HK-2 (cell line): Measurements from ENCODE around the gene APBA2.
A peak's percentile ranks its signal among the peaks of the same experiment; 100 is the strongest.

Source experiments
- DNase-seq: peaks from one replicate; pipeline ENCODE4 v3.0.0-alpha.2; 2018; ENCODE audit not compliant: unreplicated experiment

Gene APBA2

DNA sequence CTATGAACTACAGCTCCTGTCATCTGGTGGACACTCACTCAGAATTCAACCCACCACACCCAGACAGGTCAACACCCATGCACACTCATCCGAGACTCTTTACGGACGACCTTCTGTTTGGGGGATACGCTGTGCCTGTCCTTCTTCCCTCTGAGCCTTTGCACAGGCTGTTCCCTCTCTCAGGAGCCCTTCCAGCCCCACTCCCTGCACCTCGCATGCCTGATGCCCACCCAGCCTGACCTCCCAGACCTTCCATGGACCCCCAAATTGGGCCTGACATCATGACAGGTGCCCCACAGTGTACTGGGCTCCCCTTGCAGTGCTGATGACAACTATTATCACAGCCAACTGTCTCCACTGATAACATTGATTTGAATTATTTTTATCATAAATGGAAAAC lies 248.0 kb downstream of the APBA2 start:
- no peak for DNase-seq

DNA sequence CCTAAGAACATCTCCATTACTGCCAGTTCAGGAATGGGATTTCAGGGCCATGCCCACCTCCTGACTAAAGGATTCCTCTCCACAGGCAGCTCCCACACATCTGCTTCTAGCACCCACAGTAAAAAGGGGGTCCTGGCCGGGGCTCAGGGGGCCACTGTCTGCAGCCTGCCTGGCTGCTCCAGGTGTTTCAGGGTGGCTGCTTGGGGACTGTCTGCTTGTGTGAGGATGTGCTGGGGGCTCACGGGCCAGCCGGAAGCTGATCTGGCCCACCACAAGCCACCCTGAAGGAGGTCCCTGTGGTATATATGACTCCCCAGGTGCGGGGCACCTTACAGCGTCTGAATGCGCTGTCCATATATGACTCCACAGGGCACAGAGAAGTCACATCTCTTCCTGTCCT lies 248.5 kb downstream of the APBA2 start:
- no peak for DNase-seq

DNA sequence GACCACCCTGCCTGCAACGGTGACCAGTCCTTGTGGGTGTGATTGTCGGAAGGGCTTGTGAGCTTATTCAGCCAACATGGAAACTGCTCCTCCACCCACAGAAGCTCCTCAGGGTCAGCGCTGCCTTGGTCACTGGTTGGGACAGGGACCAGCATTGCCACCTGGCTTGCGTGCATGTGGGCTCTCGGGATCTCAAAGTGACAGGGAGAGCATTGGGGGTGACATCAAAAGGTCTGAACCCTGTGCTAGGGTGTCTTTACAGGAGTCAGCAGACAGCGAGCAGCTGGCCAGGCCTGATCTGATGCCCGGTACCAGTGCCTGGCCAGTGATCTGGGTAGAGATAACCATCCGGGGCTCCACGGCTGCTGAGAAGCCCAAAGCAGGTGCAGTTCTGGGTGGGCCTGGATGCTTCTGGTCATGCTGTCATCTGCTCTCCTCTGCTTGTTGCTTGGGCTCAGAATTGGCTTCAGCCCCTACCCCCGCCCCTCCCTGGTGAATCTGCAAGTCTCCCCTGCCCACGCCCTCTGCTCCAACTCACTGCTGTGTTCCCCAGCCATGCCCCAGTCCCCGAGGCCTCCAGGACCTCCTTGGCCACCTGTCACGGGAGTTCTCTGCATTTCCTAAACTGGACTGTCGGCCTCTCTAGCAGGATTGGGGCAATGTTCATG lies 249.0 kb downstream of the APBA2 start:
- no peak for DNase-seq

DNA sequence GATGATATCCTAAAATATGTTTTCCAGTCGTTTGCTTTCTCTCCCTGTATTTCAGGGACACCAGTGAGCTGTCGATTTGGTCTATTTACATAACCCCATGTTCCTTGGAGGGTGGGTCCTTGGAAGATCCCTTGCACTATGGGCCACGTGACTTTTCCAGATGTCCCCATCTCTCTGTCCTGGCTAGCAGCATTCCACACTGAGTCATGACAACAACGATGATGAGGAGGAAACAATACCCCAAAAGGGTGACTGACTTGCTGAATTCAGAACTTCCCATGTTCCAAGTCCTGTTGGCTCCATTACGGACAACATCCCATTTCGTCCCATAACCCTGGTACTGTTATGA lies 249.5 kb downstream of the APBA2 start:
- DNase-seq: no peak

DNA sequence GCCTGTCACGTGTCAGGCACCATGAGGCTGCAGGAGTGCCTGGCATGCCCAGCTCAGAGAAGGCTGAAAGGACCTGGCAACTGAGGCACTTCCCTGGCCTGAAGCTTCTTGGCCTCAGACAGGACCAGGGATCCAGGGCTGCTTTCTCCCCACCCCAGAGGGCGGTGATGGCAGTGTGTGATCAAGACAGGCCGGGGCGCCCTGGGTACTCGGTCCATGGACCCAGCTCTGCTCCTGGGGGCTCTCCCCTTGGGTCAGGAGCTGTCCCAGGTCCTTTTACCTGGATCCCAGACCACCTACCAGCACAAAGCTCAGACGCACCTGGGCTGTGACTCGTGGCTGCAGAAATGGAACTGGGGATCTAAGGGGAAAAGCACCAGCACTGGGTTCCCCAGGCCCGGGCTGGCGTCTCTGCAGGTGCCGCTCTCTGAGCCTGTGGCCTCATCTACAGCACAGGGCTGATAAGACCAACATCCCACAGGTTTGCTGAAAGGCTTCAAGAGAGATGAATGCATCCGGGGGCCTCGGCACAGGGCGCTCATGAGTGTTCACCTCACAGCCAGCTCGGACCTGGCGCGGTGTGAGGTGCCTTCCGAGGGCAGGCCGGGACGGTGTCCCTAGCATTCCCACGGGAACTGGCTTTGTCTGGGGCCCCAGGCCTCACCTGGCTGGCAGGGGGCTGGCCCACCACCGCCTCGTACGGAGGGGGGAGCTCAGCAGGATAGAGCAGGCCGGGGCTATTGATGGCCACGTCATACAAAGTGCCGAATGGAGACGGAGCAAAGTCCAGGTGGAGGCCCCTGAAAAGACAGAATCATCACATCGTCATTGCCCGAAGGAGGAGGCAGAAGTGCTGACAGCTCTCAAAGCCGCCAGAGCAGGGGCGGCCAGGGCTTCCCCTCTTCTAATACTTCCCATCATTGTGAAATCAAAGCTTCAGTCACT lies 250.2 kb downstream of the APBA2 start:
- DNase-seq: no peak

DNA sequence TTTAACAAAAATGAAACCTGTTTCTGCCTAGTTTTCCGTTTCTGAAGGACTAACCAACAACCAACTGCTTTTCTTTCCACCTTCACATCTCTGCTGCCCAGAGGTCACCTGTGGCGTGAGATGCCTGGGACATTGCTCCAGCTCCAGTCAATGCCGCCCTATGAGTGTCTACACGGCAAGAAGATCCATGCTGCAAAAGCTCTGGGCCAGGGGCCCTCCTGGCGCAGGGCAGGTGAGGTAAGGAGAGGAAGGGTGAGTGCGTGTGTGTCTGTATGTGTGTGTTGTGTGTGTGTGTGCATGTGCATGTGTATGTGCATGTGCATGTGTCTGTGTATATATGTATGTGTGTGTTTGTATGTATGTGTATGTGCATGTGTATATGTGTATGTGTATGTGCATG lies 252.5 kb downstream of the APBA2 start:
- DNase-seq: no peak

DNA sequence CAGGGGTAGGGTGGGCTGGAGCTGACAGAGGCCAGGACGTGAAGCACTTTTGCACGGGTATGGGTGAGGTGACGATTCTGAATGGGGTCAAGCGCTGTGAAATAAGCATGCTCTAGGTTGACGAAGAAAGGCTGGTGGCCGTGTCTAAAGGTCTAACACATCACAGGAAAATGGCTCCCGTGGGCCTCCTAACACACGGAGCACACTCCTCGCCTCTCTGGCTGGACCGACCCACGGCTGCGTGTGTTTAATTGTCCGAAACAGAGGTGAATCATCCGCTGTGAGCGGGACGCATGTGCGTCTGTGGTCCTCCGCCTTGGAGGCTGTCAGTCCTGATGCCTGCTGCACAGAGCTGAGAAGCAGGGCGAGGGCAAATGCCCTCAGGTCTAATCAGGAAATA lies 253.3 kb downstream of the APBA2 start:
- DNase-seq: no peak

DNA sequence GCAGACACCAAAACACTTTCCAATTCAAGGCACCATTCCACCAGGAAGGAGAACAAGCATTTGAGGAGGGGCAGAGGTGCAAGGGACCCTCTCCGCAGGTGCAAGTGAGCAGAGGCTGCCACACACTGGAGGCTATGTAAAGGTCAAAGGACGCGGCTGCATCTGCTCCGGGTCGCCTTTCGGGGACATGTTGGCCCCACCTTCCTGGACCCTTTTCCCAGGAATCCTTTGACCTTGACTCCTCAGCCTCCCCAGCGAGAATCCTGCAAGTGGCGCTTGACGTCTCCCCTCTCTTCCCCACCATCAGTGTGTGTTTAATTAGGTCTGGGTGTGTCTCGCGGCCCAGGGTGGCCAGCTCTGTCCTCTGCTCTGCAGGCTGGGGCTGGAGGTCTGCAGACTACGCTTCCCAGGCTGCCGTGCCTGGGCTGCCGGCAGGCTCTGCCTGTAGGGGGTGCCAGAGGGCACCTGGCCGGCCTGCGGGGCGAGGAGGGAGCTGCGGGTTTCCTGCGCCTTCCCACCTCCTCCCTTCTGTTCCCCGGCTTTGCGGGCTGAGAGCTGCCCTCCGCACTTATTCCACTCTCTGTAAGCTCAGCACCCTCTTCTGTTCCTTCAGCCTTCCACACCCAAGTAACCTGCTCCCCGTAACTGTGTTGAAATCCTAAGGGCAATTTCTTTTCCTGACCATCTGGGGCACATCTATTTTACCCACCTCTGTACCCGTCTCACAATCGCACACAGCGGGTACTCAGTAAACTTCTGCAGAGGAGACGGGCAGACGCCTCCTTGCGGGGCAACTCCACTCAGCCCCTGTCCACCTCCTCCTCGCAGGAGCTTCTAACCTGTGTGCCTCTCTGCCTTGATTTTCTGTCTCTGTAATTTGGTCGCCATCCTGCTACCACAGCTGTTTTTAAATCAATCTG lies 254.0 kb downstream of the APBA2 start:
- no peak for DNase-seq

DNA sequence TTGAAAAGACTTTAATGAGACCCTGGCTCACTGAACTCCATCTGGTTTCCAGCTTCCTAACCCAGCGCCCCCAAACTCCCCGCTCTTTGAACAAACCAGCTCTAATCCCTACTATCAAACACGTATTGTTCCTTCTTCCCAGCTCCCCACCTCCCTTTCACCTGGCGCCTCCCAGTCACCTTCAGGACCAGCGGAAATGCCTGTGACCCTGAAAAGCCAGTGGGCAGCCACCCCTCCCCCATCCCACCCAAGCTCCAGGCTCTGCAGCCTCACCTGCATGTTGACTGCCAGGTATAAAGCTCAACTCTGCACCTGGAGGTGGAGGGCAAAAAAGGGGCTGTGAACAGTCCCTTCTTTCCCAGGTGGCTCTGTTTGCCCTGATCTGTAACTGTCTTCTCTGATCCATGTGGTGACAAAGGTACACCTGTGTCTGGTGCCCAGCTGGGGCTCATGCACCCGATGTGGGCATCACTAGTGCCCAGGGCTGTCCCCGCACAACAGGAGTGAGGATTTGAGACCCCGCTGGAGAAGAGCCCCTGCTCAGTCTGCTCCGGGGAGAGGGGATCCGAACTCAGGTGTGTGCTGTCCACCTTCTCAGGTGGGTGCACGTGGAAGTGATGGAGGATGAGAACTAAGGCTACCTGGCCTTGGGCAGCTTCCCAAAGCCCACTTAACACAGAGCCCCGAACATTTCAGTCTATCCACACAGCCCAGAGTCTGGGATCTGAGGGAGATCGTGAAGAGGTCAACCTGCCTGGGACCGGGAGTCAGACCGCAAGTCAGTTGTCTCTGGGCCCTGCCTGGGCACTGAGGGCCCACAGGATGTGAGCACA lies 254.9 kb downstream of the APBA2 start:
- DNase-seq: no peak

DNA sequence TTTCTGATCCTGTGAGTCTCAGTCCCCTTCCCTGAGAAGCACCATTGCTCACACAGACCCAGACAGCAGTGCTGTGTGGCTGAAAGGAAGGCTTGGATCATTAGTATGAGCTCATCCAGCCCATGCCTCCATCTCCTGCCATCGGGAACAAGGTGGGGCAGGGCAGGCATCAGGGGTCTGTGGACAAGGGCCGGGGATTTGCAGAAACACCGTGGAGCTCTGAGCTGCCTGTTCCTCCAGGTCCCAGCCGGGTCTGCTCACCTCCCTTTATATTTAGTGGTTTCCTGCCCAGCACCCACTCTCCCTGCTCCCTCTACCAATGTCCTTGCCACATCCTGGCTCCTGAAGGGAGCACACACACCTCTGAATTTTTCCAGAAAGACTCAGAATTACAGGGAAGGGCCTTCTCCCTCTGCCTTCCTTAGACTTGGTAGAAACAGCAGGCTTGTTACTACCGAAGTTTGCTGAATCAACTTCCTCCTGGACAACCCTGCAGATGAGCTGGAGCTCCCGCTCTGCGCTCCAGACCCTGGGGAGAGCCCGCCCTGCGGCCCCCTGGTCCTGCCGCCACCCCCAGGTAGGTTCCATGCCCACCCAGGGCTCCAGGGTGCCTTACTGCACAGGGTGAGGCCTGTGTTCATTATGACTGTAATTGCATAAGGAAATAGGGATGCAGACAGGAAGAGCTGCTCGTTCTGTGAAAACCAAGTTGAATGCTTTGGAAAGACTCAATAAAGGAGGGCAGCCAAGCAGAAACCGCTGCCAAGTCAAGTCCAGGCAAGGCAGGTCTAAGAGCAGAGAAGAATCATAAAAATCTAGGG lies 255.7 kb downstream of the APBA2 start:
- no peak for DNase-seq

DNA sequence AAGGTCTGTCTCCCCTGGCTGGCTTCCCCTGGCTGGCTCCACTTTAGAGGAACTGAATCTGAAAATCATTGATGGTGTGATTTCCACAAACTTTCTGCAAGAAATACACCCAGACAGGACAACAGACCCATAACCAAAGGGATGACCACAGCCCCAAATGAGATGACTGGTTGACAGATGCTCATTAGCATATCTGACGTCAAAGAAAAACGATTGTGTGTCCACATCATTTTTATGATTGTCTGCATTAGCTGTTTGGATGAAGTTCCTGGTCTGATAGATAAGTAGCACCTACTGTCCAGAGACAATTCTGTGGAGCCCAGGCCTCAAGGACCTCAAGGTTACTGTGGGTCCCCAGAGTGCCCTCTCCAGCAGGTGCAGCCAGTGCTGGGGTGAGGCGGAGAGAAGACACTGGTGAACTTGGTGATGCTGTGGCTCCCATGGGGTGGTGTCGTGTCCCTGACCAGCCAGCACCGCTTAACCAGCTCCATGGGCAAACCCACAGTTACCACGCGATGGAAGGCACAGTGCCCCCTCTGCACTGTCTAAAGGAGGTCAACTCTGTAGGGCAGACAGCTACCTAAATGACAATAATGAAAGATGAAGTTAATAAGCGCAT lies 256.5 kb downstream of the APBA2 start:
- DNase-seq: no peak

DNA sequence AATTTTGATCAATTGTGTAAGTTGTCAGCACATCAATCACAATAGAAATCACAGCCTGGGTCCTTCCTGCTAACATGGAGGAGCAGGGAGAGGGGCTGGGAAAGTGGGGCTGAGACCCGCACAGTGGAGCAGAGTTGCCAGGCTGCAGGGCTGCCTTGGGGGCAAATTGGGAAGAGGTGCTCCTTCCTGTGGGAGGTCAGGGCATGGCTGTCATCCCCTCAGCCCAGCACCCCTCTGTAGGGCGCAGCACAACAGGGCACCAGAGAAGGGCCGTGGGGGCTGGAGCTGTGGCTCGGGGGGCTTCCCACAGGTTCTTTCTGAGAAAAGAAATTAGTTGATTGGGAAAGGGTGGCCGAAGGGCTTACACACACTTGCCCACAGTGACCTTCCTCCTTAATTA lies 257.5 kb downstream of the APBA2 start:
- no peak for DNase-seq

DNA sequence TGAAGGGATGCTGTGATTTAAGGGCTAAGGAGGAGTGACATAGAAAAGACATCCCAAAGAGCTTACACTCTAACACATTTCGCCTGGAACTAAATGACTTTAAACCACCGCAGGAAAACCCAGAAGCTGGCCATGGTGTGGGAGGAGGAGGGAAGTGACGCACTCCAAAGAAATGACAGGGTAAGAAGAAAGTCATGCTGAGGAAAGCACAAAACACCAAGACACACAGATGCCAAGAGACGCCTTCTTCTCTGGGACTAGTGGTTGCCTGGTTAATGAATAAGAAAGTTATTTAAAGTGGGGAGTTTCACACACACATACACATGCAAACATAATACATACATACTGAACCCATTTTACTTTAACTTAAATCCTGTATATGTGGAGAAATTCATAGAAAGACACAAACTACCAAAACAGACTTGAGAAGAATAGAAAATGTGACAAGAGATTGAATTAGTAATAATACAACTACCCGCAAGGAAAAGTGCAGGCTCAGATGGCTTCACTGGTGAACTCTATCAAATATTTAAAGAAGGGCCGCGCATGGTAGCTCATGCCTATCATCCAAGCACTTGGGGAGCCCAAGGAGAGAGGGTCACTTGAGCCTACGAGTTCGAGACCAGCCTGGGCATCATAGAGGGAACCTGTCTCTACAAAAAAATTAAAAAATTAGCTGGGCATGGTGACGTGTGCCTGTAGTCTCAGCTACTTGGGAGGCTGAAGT lies 258.3 kb downstream of the APBA2 start:
- peak; percentile 57 for DNase-seq

DNA sequence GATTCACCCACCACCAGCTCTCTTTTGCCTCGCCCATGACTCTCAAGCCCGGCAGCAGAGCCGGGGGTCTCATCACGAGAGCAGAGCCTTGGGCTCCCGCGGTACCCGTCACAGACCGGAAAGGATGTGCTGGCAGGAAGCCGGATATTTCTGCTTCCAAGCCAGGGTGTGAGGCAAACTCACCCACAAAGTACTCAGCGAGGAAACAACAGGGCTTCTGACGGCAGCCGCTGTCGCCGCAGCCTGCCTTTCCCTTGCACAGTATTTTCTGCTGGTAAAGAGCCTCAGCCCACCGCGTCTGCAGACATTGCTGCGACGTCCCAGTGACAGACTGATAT lies 263.9 kb downstream of the APBA2 start:
- no peak for DNase-seq

DNA sequence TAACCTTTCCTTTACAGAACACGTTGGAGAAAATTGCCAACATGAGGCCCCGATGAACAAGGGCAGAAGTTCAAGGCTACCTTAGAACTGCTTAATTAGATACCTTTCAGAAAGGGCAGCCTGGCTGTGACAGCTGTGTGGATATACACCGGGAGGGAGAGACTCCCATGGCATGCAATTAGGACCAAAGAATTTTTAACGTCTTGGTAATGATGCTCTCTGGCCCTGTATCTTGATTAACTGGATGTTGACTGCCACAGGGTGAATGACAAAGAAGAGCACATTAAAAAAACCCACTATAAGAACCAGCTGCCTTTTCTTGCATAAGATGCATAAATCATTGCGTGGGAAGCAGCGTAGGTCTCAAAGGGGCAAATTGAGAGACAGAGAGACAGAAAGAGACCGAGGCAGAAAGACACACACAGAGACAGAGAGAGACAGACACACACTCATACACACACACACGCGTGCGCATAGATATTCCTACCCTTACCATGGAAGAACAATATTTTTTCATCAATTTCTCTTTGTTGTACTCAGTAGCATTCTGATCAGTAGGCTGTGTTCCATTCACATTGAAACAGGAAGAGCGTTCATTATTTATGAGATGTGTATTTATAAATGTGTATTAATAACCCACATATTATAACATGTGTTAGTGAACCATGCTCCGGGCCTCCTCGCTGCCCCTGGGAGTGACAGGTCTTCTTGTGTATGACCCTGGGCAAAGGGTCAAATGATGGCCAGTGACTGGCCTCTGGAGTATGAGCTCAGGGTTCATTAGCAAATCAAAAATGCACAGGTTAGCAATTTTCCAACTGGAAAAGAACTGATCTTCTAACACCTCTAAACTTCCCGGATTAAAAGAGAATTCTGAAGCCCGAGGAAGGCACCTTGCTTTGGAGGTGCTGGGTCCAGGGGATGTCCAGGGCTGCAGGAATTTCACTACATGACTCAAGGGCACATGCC lies 265.0 kb downstream of the APBA2 start:
- DNase-seq: no peak

DNA sequence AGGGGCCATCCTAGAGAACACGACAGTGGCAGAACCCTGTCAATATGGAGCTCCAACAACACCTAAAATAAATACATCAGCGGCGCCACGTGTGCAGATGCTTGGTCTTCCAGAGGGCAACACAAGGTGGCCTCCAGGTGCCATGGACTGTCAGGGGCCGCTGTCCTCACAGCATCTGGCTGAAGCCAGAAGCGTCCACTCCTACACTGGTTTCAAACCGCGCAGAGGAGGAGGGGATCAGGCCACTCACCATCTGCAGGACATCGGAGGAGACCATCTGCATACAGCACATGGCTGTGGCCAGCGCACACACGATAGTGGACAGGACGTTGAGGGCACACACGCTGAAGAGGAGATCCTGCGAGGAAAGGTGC lies 265.7 kb downstream of the APBA2 start:
- no peak for DNase-seq

DNA sequence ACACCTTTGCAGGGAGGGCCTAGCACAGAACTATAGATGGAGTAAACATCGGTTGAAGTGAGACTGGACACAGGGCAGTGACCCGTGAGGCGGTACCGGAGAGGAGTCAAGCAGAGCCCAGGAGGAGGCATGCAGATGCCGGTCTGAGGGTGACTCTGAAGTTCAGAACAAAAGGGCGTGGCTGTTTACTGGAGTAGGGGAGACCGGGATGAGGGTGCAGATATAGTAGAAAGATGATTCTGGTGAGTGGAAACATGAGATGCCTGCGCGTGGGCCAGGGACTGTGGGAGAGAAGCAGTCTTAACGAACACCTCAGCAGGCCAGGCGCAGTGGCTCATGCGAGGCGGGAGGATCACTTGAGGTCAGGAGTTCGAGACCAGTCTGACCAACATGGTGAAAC lies 270.7 kb downstream of the APBA2 start:
- no peak for DNase-seq

DNA sequence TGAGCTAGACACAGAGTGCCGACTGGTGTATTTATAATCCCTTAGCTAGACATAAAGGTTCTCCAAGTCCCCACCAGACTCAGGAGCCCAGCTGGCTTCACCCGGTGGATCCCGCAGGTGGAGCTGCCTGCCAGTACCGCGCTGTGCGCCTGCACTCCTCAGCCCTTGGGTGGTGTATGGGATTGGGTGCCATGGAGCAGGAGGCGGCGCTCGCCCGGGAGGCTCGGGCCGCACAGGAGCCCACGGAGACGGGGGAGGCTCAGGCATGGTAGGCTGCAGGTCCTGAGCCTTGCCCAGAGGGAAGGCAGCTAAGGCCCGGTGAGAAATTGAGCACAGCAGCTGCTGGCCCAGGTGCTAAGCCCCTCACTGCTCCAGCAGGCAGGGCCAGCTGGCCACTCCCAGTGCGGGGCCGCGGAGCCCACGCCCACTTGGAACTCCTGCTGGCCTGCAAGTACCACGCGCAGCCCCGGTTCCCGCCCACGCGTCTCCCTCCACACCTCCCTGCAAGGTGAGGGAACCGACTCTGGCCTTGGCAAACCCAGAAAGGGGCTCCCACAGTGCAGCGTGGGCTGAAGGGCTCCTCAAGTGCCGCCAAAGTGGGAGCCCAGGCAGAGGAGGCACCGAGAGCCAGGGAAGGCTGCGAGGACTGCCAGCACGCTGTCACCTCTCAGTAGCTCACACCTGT lies 274.1 kb downstream of the APBA2 start:
- DNase-seq: no peak
